GM21723 (cell line): ENCODE measurements around the gene UTP14A.

Experiments
- ATAC-seq: cut with Tn5 transposase; IDR thresholded peaks from one replicate; pipeline ENCODE4 v1.9.1; 2021; ENCODE audit warnings: mild to moderate bottlenecking, moderate library complexity; ENCODE audit not compliant: unreplicated experiment

Gene UTP14A

GRCh38 chrX:129940721-129941120 is 34.8 kb downstream of the UTP14A start:
- ATAC-seq = no peak

- ATAC-seq = no peak
Observed at GRCh38 chrX:129945131-129945530, 39.2 kb downstream of the UTP14A start.

GRCh38 chrX:129953334-129953648 is 47.3 kb downstream of the UTP14A start:
- ATAC-seq = no peak

GRCh38 chrX:129953881-129954280 is 47.9 kb downstream of the UTP14A start:
- no peak for ATAC-seq

- no peak for ATAC-seq
Observed at GRCh38 chrX:129954804-129955203, 48.8 kb downstream of the UTP14A start.

GRCh38 chrX:129955682-129956081 is 49.7 kb downstream of the UTP14A start:
- no peak for ATAC-seq

- ATAC-seq = no peak
Observed at GRCh38 chrX:129956145-129956544, 50.2 kb downstream of the UTP14A start.

GRCh38 chrX:129956765-129957164 is 50.8 kb downstream of the UTP14A start:
- ATAC-seq = no peak

- peak; percentile 63 for ATAC-seq
Observed at GRCh38 chrX:129957241-129958082, 51.5 kb downstream of the UTP14A start.

GRCh38 chrX:129958083-129958465 is 52.1 kb downstream of the UTP14A start:
- ATAC-seq = no peak

- no peak for ATAC-seq
Observed at GRCh38 chrX:129958814-129959492, 53.0 kb downstream of the UTP14A start.

- ATAC-seq = no peak
Observed at GRCh38 chrX:129959493-129959832, 53.5 kb downstream of the UTP14A start.

- ATAC-seq = peak; percentile 90
Observed at GRCh38 chrX:129961180-129962083, 55.5 kb downstream of the UTP14A start.

GRCh38 chrX:129963729-129964128 is 57.8 kb downstream of the UTP14A start:
- ATAC-seq = no peak

GRCh38 chrX:129965166-129965565 is 59.2 kb downstream of the UTP14A start:
- no peak for ATAC-seq

GRCh38 chrX:129968968-129969367 is 63.0 kb downstream of the UTP14A start:
- no peak for ATAC-seq

GRCh38 chrX:129976441-129976840 is 70.5 kb downstream of the UTP14A start:
- no peak for ATAC-seq
